GM21528 (cell line): Measurements from ENCODE around the gene ALDH3A2.

Experiments used
- ATAC-seq: cut with Tn5 transposase; IDR thresholded peaks from one replicate; pipeline ENCODE4 v1.9.1; 2021; ENCODE audit warnings: mild to moderate bottlenecking, moderate library complexity; ENCODE audit not compliant: unreplicated experiment, low FRiP score

ALDH3A2 gene

DNA sequence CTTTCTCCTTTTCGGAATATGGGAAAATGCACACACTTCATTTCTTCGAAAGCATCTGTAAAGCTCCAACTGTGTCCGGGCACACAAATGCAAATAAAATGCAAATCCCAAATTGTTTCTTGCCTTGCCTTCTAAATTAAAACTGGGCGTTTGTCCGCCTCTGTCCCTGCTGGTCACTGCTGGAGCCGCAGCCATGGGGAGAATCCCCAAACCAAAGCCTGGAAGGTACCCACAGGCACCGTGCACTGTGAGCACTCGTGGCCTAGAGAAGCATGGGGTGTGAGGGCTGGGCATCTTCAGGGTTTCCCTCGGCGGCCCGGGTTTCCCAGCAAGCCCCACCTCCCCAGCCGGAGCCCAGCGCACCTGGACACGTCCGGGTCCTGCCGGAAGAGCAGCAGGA, 64.9 kb downstream of the ALDH3A2 start:
- ATAC-seq, result no peak

DNA sequence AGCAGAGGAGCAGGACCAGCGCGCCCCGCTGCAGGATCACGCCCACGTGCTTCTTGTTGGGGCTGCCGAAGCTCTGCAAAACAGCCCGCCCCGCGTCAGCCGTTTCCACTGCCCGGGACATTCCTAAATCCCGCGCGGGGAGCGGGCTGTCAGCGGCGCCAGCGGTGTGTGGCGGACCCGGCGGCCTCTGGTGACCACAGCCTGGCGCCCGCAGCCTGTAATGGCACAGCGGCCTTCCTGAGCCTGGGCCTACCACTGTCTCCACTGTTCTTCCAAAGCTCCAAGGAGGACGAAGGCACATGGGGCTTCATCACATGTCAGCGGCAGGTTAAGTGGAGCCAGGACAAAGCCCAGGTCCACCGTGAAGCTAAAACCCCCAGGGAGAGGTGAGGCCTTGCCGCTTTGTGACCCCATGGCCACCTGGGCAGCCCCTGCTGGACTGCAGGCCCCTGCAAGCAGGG, 65.4 kb downstream of the ALDH3A2 start:
- ATAC-seq, result no peak

- ATAC-seq, result no peak
Observed at GRCh38 chr17:19714542-19715411, 66.2 kb downstream of the ALDH3A2 start.

DNA sequence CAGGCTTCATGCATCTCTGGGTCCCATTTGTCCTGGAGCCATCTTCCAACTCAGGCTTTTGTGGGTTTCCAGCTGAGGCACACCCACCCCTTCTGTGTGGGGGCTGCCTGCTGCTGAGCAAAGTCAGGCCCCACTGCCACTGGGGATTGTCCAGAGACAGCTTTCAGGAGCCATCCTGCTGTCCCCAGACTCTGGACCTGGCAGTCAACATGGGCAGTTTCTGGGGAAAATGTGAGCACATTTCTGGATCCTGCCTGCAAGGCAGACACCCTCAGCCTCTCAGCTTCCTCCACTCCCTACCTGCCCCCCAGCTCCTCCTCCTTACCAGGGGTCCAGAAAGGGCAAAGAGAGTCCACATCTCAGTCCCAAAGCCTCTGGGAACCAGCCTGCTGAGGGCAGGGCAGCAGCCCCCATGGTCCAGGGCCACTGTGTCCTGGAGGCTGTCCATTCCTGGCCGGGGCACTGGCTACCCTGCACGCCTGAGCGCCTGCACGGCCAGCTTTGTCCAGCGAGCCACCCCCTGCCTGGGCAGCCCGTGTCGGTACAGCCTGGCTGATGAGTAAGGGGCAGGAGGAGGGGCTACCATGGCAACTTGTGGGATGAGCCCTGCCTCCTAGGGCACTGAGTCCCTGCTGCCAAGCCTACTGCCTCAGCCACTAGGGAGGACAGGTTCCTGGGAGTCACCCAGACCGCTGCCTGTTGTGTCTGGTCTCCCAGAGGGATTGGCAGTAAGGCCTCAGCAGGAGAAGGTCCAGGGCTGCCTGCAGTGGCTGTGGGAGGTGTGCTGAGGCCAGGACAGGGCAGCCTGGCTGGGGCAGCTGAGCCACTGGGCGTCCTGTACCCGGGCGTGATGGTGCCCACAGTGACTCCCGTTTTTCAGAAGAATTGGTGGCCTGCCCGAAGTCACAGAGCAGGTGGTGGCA, 67.8 kb downstream of the ALDH3A2 start, which contains the start of gene SLC47A2:
TSS of gene SLC47A2 (minus strand) at position 477 of the 923 bp plus-strand sequence. CDS start at position 448, 29 bp downstream.
- ATAC-seq, result no peak

GRCh38 chr17:19717031-19717360, 68.4 kb downstream of the ALDH3A2 start:
- ATAC-seq, result no peak

- no peak for ATAC-seq
Observed at GRCh38 chr17:19717411-19717908, 68.9 kb downstream of the ALDH3A2 start.

- ATAC-seq, result no peak
Observed at GRCh38 chr17:19718041-19718612, 69.6 kb downstream of the ALDH3A2 start.

DNA sequence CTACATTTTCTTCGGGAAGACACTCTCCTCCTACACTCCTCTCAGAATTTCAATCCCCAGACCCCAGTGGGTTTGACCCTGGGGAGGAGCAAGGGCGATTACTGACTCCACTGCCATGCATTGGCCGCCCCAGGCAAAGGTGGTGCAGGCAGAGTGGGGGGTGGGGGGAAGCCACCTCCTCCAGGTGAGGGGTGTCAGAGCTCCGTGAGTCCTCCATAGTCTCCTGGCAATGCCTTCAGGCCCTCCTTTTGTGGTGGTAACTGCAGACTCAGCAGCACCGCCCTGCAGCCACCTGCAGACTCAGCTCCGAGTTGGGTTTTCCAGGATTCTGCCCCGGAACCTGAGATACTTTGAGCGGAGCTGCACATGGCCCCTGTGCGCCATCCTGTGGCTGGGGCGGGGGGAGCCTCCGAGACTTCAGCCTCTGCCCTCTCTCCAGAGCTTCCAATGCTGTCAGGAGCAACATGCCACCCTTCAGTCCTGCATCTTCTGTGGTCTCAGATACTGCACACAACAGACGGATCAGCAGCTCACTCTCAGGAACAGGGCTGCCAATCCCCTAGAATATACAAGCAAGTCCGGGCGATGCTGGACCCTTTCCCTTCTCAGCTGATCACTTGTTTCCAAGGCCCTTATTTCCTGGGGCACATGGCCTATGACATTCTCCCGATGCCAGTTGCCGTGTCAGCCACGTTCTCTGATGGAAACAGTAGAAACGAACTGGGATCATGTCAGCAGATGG, 70.2 kb downstream of the ALDH3A2 start:
- no peak for ATAC-seq

DNA sequence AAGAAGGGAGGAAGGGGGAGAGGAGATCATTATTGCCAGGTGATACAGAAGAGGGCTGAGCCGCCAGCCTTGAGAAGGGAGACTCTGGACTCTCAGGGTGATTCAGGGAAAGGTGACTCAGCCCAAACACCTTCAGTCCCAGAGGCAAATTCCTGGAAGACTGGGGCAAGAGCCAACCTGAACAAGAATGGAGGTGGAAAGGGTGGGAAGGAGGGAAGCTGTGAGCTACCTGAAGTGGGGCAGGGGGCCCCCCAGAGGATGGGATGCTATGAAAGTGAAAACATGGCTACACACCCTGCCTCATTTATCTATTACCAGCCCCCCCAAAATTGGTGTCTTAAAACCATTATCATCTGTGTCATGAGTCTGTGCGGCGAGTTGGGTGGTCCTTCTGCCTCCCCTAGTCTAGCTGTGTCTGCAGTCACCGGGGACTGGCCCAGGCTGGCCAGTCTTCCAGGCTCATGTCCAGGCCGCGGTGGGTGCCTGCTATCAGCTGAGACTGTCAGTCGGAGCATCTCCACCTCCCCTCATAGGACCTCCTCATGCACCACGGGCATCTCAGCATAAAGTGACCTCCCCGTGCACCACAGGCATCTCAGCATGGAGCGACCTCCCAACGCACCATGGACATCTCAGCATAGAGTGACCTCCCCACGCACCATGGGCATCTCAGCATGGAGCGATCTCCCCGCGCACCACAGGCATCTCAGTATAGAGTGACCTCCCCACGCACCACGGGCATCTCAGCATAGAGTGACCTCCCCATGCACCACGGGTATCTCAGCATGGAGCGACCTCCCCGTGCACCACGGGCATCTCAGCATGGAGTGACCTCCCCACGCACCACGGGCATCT, 71.0 kb downstream of the ALDH3A2 start:
- ATAC-seq, result no peak

- no peak for ATAC-seq
Observed at GRCh38 chr17:19720210-19720475, 71.6 kb downstream of the ALDH3A2 start.

DNA sequence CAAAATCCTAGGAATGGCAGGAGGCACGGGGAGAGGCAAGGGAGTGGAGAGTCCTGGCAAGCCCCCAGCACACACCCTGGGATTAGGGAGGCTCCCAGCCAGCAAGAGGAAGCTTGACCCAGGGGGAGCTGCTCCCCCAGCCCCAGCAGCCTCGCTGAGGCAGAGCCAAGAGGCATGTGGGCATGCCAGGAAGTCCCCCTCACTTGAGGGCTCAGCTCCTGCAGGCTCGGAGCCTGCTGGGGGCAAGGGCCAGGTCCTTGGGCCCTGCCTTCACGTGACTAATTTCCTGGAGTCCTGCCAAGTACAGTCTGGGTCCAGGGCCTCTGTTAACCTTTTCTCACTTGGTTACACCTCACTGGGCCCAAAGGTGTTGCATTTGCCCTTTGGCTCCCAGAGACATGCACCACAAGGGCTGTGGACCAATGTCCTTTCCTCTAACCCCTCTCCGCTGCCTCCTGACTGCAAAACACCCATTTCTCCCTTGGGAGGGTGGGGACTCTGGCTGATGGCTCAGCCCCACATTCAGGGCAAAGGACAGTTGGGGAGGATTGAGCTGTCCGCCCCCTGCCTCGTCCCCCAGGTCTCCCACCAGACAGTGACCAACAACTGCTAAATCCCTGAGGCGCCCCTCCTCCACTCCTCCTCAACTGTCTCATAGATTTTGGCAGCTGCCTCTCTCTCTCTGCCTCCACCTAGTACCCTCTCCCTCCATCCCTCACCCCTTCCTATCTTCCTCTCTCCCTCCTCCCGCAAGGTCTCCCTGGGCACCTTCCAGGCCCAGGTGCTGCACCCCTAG, 72.3 kb downstream of the ALDH3A2 start:
- ATAC-seq, result no peak

DNA sequence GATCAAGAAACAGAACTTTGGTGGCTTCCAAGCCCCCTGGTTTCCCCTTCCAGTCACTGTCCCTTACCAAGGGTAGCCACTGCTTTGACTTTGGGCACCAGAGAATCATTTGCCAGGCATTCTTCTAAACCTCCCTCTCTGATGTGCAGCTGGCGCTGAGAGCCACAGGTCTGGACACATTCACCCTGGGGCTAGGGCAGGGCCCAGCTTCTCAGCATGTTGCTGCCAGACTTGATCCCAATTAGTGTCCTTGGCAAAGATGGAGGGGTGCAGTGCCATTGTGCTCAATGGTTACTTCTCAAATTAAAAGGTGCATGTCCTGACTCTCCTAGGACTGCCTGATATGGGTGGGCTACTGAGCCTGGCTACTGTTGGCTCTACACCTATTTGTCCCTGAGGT, 75.4 kb downstream of the ALDH3A2 start:
- no peak for ATAC-seq

DNA sequence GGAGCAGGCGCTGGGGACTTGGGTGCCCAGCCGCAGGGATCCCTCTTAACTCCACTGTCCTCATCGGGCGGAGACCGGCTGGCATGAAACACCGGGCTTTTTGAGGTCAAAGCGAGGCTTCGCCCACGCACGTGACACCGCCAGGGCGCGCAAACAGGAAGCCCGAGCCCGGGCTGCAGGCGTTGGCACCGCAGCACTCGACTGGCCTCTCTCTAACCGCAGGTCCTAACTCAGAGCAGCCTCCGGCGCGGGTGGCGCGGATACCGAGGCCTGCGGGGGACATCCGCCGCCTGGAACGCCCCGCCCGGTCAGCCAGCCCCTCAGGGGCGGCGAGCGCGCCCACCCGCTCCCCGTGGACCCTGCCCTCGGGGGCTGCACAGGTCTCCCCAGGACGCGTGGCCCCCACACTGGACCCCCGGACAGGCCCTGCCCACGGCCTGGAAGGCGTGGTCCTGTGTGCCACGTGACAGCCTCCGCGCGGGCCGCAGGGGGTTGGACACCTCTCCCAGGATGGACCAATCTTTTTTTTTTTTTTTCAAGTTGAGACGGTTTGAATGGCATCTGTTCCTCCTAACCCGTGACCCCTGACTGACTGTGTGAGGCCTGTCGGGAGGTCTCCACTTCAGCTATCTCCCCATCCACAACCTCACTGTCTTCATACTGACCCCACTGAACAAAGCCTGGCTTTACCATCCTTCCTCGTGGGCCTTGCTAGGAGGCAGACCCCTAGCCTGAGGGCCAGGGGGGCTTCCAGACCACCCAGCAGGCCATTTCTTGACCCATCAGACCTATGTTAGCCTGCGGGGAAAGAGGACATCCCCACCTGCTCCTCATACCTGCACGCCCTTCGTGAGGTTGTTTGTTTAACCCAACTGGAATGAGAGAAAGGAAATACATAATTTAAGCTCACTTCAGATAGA, 76.2 kb downstream of the ALDH3A2 start:
- no peak for ATAC-seq

DNA sequence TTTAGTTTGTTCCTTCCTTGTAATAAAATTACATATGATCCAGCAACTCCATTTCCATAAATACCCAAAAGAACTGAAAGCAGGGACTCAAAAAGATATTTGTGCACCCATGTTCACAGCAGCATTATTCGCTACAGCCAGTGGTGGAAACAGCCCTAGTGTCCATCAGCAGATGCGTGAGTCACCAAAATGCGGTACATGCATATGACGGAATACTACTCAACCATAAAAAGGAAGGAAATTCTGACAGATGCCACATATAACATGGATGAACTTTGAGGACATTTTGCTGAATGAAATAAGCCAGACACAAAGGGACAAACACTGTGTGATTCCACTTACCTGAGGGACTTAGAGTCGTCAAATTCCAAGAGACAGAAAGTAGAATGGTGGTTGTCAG, 76.9 kb downstream of the ALDH3A2 start:
- ATAC-seq, result no peak

- no peak for ATAC-seq
Observed at GRCh38 chr17:19726631-19727376, 78.3 kb downstream of the ALDH3A2 start.
